Left lobe of liver (tissue), 2 donors: Measurements from ENCODE around the gene SLC6A6. TPM values are rescaled to one million over a fixed set of nuclear protein-coding genes. Genes with fewer than 3 reads are reported as not detected.
"Not testable (repeated sequence)": the region's sequence is repeated elsewhere in the genome, so short reads cannot be mapped to it uniquely, and the experiment has no call there.

Experiments
- ATAC-seq: fragments of 200-7000 bp; cut with Tn5 transposase; one replicate; pipeline ENCODE4 v1.9.1; 2020; ENCODE audit warnings: mild to moderate bottlenecking, moderate library complexity
- DNase-seq: peaks from one replicate; pipeline ENCODE4 v3.0.0-alpha.2; 2020; ENCODE audit warnings: low spot score
- total RNA-seq: library from RNA; stranded (reverse); gene quantifications from one replicate; pipeline ENCODE4 v1.2.1, GENCODE V29; 2021
- donor health status: DM: no; HTN: no; CAD: no; lungs with moderate emphysema.
- donor health status: DM: no; HTN: yes; CAD: no.

The SLC6A6 gene
- total RNA-seq, 1 donor from 2014 or later, result 3.2 TPM

- ATAC-seq (no peak), DNase-seq (no peak)
These were observed 5.4 kb upstream of the SLC6A6 start for GRCh38 chr3:14397046-14397445.

DNA sequence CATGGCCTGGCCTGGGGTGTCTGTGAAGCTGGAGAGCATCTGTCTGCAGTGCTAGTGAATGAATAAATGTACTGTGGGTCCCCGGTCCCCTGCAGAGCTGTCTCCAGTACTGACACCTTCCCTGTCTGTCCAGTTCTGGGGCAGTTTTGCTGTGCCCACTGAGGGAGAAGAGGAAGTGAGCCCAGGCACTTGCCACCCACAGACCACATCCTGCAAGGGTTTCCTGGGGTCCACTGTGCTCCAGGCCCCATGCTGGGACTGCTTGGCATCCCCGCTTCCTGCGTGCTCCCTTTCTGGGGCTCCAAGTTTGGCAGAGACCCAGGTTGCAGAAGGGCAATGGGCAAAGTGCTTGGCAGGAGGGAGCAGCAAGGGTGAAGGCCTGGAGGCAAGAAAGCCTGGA, 4.9 kb upstream of the SLC6A6 start:
- DNase-seq (no peak), ATAC-seq (no peak)

DNA sequence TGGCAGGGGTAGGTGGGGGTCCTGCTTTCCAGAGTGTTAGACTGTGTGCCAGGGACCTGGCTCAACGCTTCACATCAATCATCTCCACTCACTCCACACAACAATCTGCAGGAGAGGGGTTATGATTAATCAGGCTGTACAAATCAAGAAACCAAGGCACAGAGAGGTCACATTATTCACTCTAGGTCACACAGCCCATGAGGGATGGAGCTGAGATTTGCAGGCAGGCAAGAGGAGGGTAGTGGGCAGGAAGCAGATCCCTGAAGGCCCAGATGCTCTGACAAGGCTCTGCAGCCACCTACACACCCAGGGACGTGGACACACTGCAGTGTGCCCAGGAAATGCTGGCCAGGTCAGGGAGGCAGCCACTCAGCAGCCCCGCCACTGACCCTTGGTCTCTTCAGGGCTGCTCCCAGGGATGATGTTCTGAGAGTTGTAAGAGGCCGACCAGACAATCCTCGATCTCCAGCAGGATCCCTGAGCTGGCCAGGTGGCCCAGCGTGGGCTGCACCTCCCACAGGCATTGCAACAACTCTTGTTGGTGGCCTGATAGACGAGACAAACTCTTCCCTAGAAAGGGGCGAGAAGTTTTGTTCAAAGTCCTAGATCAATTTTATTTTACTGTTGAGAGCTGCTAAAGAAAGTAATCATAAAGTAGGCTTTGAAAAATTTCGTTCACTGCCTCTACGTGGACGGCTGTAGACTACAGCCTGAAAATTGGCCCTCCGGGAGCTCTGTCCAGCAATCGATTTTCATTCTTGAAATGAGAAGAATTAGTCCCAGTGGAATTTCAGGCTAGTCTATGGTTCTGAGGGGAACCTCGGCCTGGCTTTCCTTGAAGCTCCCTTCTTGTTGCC, 4.2 kb upstream of the SLC6A6 start:
- ATAC-seq (no peak), DNase-seq (no peak)

DNA sequence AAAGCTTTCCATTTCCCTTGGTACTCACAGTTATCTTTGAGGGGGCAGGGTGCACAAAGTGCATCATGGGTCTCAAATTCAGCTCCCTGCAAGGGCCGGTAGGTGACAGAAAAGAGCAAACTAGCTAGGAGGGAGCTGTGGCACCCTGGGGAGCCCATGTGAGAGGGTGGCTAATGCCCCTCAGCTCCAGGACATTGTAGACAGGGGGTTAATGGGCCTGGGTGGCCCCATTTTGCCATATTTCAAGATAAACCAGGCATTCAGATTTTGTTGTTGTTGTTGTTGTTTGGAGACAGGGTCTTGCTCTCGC, 3.7 kb upstream of the SLC6A6 start:
- ATAC-seq, result no peak
- DNase-seq, result no peak

GRCh38 chr3:14401692-14402303, 608 bp upstream of the SLC6A6 start:
- no peak for DNase-seq
- no peak for ATAC-seq

- DNase-seq (no peak), ATAC-seq (peak; percentile 21)
These were observed 1.3 kb downstream of the SLC6A6 start for GRCh38 chr3:14403619-14404155.

- ATAC-seq (no peak), DNase-seq (no peak)
These were observed 1.8 kb downstream of the SLC6A6 start for GRCh38 chr3:14404186-14404585.

DNA sequence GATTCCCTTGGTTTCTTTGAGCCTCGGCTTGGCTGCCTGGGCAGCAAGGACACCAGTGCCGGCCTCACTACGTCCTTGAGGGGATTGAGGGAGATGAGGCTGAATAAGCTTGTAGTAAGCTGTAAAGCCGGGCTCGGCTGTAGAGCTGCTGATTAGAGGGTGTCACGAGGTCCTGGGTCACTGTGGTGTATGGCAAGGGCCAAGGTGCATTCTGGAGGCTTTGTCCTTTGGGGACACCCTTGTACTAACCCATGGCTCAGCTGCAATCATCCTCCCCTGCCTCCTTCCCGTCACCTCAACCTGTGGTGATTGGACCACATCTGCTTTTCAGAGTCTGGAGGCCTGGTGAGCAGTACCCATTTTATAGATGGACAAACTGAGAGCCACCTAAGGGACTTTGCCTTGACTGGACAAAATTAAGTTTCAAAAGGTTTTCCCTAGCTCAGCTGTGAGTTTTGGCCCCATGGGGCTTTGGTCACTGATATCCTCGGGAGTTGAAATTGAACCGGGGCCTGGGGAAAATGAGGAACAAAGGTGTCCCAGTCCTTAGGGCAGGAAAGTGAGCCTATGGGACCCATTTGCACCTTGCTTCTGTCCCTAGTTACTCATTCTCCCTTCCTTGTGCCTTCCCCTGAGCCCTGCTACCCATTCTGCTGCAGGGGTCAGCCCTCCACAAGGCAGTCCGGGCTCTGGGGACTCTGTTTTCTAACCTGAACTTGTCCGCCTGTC, 2.4 kb downstream of the SLC6A6 start:
- ATAC-seq (no peak), DNase-seq (no peak)

DNA sequence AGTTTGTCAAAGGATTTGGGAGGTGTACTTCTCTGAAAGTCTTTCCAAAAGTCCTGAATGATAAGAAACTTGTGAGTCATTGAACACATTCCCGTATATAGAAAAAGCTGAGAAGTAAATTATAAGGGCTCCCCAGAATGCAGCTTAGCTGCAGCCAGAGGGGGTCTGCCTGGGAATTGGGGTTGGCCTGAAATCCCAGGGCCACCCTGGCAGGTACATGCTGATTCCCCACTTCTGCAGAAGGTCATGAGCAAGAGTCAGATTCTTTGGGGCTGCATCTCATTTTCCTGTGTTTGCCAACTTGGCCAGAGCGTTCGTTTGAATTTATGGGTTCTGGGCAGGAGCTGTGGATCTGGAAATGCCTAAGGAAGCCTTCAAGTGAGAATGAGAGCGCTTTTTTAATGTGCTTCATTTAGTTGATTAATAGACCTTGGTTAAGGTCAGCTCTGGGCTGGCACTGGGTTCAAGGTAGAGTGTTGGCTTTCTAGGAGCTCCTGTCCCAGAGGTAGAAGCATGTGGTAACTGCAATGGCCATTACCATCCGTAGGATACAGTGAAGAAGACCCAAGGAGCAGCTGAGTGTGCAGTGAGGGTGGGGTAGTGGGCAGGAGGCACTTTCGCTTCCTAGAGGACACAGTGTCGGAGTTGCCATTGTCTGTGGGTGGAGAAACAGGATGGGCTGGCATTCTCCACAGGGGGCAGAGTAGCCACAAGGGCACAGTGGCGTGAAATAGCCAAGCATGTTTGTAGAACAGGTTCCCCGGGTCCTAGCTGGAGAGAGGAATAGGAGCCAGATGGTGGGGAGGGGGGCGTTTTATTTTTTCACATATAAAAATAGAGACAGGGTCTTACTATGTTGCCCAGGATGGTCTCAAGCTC, 3.2 kb downstream of the SLC6A6 start:
- ATAC-seq, result no peak

DNA sequence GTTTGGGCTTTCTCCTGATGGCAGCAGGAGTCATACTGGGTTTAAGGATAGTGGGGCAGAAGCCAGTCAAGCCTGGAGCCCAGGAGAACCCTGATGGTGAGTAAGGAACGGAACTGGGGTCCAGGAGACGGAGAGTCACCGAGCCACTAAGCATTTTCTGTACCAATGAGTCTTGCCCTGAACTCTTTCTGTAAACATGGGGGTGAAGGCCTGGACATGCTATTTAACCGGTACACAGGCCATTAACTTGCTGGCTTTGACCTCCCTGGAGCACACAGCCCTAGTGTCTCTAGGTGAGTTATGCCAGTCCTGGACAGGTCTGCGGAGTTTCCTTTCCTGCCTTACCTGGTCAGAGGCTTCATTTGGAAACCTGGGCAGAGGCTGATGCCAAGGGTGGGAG, 3.9 kb downstream of the SLC6A6 start:
- no peak for ATAC-seq

More for the DNA sequence above, 3.2 kb downstream of the SLC6A6 start:
- no peak for DNase-seq

GRCh38 chr3:14406766-14407165, 4.4 kb downstream of the SLC6A6 start:
- ATAC-seq (no peak), DNase-seq (no peak)

More for the DNA sequence above, 3.9 kb downstream of the SLC6A6 start:
- no peak for DNase-seq

- no peak for ATAC-seq
- no peak for DNase-seq
These were observed 4.8 kb downstream of the SLC6A6 start for GRCh38 chr3:14407203-14407602.

DNA sequence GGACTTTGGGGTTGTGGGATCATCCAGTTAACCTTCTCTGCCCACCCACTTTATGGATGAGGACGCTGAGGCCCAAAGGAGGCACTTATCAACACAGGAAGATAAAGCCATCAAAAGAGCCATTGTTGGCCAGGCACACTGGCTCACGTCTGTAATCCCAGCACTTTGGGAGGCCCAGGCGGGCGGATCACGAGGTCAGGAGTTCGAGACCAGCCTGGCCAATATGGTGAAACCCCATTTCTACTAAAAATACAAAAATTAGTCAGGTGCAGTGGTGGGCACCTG, 7.3 kb downstream of the SLC6A6 start:
- DNase-seq, ATAC-seq: not testable (repeated sequence)

GRCh38 chr3:14410106-14410502, 7.7 kb downstream of the SLC6A6 start:
- ATAC-seq (no peak), DNase-seq (no peak)

- ATAC-seq (peak; percentile 58), DNase-seq (no peak)
These were observed 8.2 kb downstream of the SLC6A6 start for GRCh38 chr3:14410503-14411165.

- no peak for ATAC-seq
- DNase-seq, result no peak
These were observed 8.7 kb downstream of the SLC6A6 start for GRCh38 chr3:14411166-14411526.

- DNase-seq, result no peak
These were observed 9.6 kb downstream of the SLC6A6 start for GRCh38 chr3:14411988-14412387.

GRCh38 chr3:14412831-14413380, 10.5 kb downstream of the SLC6A6 start:
- ATAC-seq, result no peak

More at GRCh38 chr3:14411988-14412387, 9.6 kb downstream of the SLC6A6 start:
- no peak for ATAC-seq

DNA sequence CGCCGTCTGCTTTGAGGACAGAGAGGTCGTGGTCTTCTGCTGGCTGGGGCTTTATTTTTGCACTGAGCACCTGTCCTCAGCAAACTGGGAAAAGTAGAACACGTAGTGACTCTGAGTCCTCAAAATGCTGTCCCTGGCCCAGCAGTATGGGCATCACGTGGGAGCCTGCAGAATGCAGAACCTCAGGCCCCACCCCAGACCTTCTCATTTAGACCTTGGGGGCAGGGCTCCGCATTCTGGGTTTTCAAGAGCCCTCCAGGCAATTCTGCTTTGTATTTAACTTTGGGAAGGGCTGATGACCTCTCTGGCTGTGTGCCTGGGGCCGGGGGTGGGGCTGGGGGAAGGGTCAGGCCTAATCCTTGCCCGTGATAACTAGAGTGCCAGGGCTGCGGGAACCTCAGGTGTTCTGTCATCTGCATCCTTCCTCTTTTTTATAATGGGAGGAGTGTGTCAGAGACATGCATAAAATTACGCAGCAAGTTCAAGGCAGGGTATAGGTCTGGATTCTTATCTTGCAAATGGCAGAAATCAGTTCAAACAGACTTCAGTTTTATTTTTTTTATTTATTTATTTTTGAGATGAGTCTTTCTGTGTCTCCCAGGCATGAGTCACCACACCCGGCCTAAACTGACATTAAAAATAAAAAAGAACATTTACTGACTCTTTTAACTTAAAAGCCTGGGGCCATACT, 11.1 kb downstream of the SLC6A6 start:
- DNase-seq (no peak), ATAC-seq (no peak)

More at GRCh38 chr3:14412831-14413380, 10.5 kb downstream of the SLC6A6 start:
- no peak for DNase-seq
